Cardiac fibroblast (primary cell): ENCODE results near the gene DDAH1.

ENCODE experiments used
- DNase-seq, 2 donors: peaks; one replicate each; pipeline versions ENCODE4 v3.0.0 to v3.0.0-alpha.2; 2010; ENCODE audit warnings: low read depth in 2 of 2
- H3K4me3 ChIP-seq, 2 donors: replicated peaks in 1 of 2; 1 replicate in 1 of 2; 2 replicates in 1 of 2; pipeline ENCODE4 v1.5.1; 2011; ENCODE audit warnings: low read depth in 2 of 2, low read length in 2 of 2, mild to moderate bottlenecking in 2 of 2, moderate library complexity in 1 of 2
- CTCF ChIP-seq: IDR thresholded peaks from one replicate; pipeline ENCODE4 v1.5.1; 2011; ENCODE audit warnings: low read depth, mild to moderate bottlenecking, low read length, inconsistent platforms

DDAH1 gene

GRCh38 chr1:85274969-85275453 lies 189.9 kb downstream of the DDAH1 start:
- H3K4me3 ChIP-seq: peak overlapping the region; percentile 94 to 96
- no peak for TF ChIP-seq CTCF
- peak; percentile 70 to 79 for DNase-seq

GRCh38 chr1:85273397-85273796 lies 191.6 kb downstream of the DDAH1 start:
- no peak for TF ChIP-seq CTCF
- no peak for DNase-seq
- H3K4me3 ChIP-seq: no peak overlapping the region

- TF ChIP-seq CTCF: no peak
- H3K4me3 ChIP-seq: no peak overlapping the region
- no peak for DNase-seq
These were observed 196.0 kb downstream of the DDAH1 start for GRCh38 chr1:85268801-85269585.
